Measurements from ENCODE around the gene BOLA3. TPM values are rescaled to one million over a fixed set of nuclear protein-coding genes. Genes with fewer than 3 reads are reported as not detected.

BOLA3 gene
- polyA plus RNA-seq (2013, experiment 1 of 2) = 124 TPM
- 123 TPM for polyA plus RNA-seq (2013, experiment 2 of 2)

GRCh38 chr2:74147727-74148456, at the start of gene BOLA3:
BOLA3 (minus strand) TSS chr2:74147912; CDS start chr2:74147874, 38 bp downstream.
- peak; percentile 94 for DNase-seq
- H3K36me3 ChIP-seq (ENCODE audit: control insufficient read depth, insufficient read depth, low read length) = no peaks in the 10 kb centered on the region
- peak within 1 kb of the TSS; percentile 74 for H3K4ac ChIP-seq (ENCODE audit: low read depth, low read length)
- H4K5ac ChIP-seq (ENCODE audit: low read length) = peak within 1 kb of the TSS; percentile 53
- no peak within 1 kb of the TSS for H2BK15ac ChIP-seq (replicated peaks; ENCODE audit: low read depth)
- H3K4me3 ChIP-seq (ENCODE audit: low read length) = peak within 1 kb of the TSS; percentile 79
- peak within 1 kb of the TSS; percentile 98 for H3K4me2 ChIP-seq (ENCODE audit: low read length)
- peak within 1 kb of the TSS; percentile 69 for H2BK5ac ChIP-seq (ENCODE audit: low read length)
- H3K27me3 ChIP-seq (ENCODE audit: insufficient read depth, low read length, poor library complexity) = no peaks in the 10 kb centered on the region
- H3K79me2 ChIP-seq (ENCODE audit: control insufficient read depth, insufficient read depth, low read length) = peaks cover 5% of the 10 kb centered on the region
- WGBS (ENCODE audit: extremely low coverage, insufficient coverage, low lambda C conversion rate) = no CpG with 5 or more reads among the region's 67 CpGs
- H2AK5ac ChIP-seq (ENCODE audit: low read length) = peak within 1 kb of the TSS; percentile 56
- peak within 1 kb of the TSS; percentile 29 for H3K23ac ChIP-seq (ENCODE audit: low read length)
- peak within 1 kb of the TSS; percentile 95 for H4K8ac ChIP-seq (ENCODE audit: low read depth, low read length)
- H3K79me1 ChIP-seq (ENCODE audit: low read length) = peaks cover 9% of the 10 kb centered on the region
- peak within 1 kb of the TSS; percentile 95 for H3K56ac ChIP-seq (ENCODE audit: low read length)
- H2BK120ac ChIP-seq (ENCODE audit: low read depth, low read length) = no peak within 1 kb of the TSS
- H3K9ac ChIP-seq (ENCODE audit: low read length) = peak within 1 kb of the TSS; percentile 94
- peaks cover 5% of the 10 kb centered on the region for H3K4me1 ChIP-seq (ENCODE audit: control insufficient read depth, low read depth, low read length)
- no peak within 1 kb of the TSS for H3K27ac ChIP-seq (ENCODE audit: low read depth, low read length)
- peak within 1 kb of the TSS; percentile 64 for H3K18ac ChIP-seq (ENCODE audit: low read length)

DNA sequence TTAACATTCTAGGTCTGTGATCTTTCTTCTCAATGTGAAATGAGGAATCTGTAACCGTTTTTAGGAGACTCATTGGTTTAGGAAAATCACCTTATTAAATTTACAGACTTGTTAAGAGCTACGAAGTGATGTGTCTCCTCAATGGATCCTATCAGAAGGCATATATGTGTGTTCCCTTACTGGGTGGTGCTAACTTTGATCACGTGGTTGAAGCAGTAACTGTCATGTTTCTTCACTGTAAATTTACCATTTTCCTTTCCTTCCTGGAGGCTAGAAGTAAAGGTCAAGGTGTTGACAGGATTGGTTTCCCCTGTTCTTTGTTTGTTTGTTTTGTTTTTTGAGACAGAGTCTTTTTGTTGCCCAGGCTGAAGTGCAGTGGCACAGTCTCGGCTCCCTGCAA, 49.3 kb upstream of the BOLA3 start:
- H2BK120ac ChIP-seq (ENCODE audit: low read depth, low read length) = no peak overlapping the region
- peaks cover 2% of the 10 kb centered on the region for H3K4me1 ChIP-seq (ENCODE audit: control insufficient read depth, low read depth, low read length)
- no peak overlapping the region for H2AK5ac ChIP-seq (ENCODE audit: low read length)
- no peaks in the 10 kb centered on the region for H3K36me3 ChIP-seq (ENCODE audit: control insufficient read depth, insufficient read depth, low read length)
- H2BK15ac ChIP-seq (replicated peaks; ENCODE audit: low read depth) = no peak overlapping the region
- no peak overlapping the region for H3K27ac ChIP-seq (ENCODE audit: low read depth, low read length)
- H3K4ac ChIP-seq (ENCODE audit: low read depth, low read length) = no peak overlapping the region
- no peaks in the 10 kb centered on the region for H3K27me3 ChIP-seq (ENCODE audit: insufficient read depth, low read length, poor library complexity)
- no peak overlapping the region for H3K4me3 ChIP-seq (ENCODE audit: low read length)
- no peak overlapping the region for H3K56ac ChIP-seq (ENCODE audit: low read length)
- no peak overlapping the region for H3K18ac ChIP-seq (ENCODE audit: low read length)
- no peak overlapping the region for H4K8ac ChIP-seq (ENCODE audit: low read depth, low read length)
- no peak overlapping the region for H3K23ac ChIP-seq (ENCODE audit: low read length)
- no peak overlapping the region for H3K4me2 ChIP-seq (ENCODE audit: low read length)
- H3K79me1 ChIP-seq (ENCODE audit: low read length) = no peaks in the 10 kb centered on the region
- no peak overlapping the region for H2BK5ac ChIP-seq (ENCODE audit: low read length)
- no peak overlapping the region for H4K5ac ChIP-seq (ENCODE audit: low read length)
- no CpG with 5 or more reads among the region's 4 CpGs for WGBS (ENCODE audit: extremely low coverage, insufficient coverage, low lambda C conversion rate)
- no peak for DNase-seq
- H3K9ac ChIP-seq (ENCODE audit: low read length) = no peak overlapping the region
- peaks cover 31% of the 10 kb centered on the region for H3K79me2 ChIP-seq (ENCODE audit: control insufficient read depth, insufficient read depth, low read length)

DNA sequence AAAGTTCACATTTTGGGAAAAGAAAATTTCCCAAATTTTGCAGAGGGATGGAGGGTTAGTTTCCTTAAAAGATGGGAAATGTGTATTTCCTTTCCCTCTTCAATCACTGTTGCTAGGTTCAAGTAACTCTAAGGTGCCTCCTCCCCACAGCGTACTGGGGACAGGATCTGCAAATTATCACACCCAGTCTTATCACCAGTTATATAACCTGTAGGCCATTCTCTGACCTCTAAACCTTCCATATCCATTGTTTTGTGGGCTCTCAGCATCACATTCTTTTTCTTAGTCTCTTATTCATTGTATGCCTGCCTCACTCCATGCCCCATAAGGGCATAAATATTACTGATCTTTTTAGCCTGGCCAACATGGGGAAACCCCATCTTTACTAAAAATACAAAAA, 47.1 kb upstream of the BOLA3 start:
- no peak overlapping the region for H3K18ac ChIP-seq (ENCODE audit: low read length)
- H3K9ac ChIP-seq (ENCODE audit: low read length) = no peak overlapping the region
- no peak overlapping the region for H3K27ac ChIP-seq (ENCODE audit: low read depth, low read length)
- H3K36me3 ChIP-seq (ENCODE audit: control insufficient read depth, insufficient read depth, low read length) = no peaks in the 10 kb centered on the region
- no peaks in the 10 kb centered on the region for H3K4me1 ChIP-seq (ENCODE audit: control insufficient read depth, low read depth, low read length)
- H4K5ac ChIP-seq (ENCODE audit: low read length) = no peak overlapping the region
- DNase-seq = no peak
- no CpG with 5 or more reads among the region's 1 CpG for WGBS (ENCODE audit: extremely low coverage, insufficient coverage, low lambda C conversion rate)
- H2AK5ac ChIP-seq (ENCODE audit: low read length) = no peak overlapping the region
- H3K79me1 ChIP-seq (ENCODE audit: low read length) = no peaks in the 10 kb centered on the region
- no peak overlapping the region for H2BK120ac ChIP-seq (ENCODE audit: low read depth, low read length)
- H4K8ac ChIP-seq (ENCODE audit: low read depth, low read length) = peak overlapping the region; percentile 31
- H3K27me3 ChIP-seq (ENCODE audit: insufficient read depth, low read length, poor library complexity) = no peaks in the 10 kb centered on the region
- no peak overlapping the region for H2BK15ac ChIP-seq (replicated peaks; ENCODE audit: low read depth)
- H3K79me2 ChIP-seq (ENCODE audit: control insufficient read depth, insufficient read depth, low read length) = peaks cover 13% of the 10 kb centered on the region
- H3K4me2 ChIP-seq (ENCODE audit: low read length) = no peak overlapping the region
- no peak overlapping the region for H3K23ac ChIP-seq (ENCODE audit: low read length)
- no peak overlapping the region for H3K4ac ChIP-seq (ENCODE audit: low read depth, low read length)
- no peak overlapping the region for H3K56ac ChIP-seq (ENCODE audit: low read length)
- H2BK5ac ChIP-seq (ENCODE audit: low read length) = no peak overlapping the region
- H3K4me3 ChIP-seq (ENCODE audit: low read length) = no peak overlapping the region

GRCh38 chr2:74191596-74192380, 44.1 kb upstream of the BOLA3 start:
- H2BK5ac ChIP-seq (ENCODE audit: low read length) = no peak overlapping the region
- no peaks in the 10 kb centered on the region for H3K79me1 ChIP-seq (ENCODE audit: low read length)
- no peak overlapping the region for H2AK5ac ChIP-seq (ENCODE audit: low read length)
- H4K5ac ChIP-seq (ENCODE audit: low read length) = no peak overlapping the region
- no peak for DNase-seq
- H3K18ac ChIP-seq (ENCODE audit: low read length) = peak overlapping the region; percentile 18
- H3K79me2 ChIP-seq (ENCODE audit: control insufficient read depth, insufficient read depth, low read length) = no peaks in the 10 kb centered on the region
- H4K8ac ChIP-seq (ENCODE audit: low read depth, low read length) = no peak overlapping the region
- H3K27me3 ChIP-seq (ENCODE audit: insufficient read depth, low read length, poor library complexity) = no peaks in the 10 kb centered on the region
- H2BK15ac ChIP-seq (replicated peaks; ENCODE audit: low read depth) = no peak overlapping the region
- no peak overlapping the region for H3K9ac ChIP-seq (ENCODE audit: low read length)
- peaks cover 2% of the 10 kb centered on the region for H3K4me1 ChIP-seq (ENCODE audit: control insufficient read depth, low read depth, low read length)
- peak overlapping the region; percentile 10 for H3K56ac ChIP-seq (ENCODE audit: low read length)
- no peak overlapping the region for H3K27ac ChIP-seq (ENCODE audit: low read depth, low read length)
- H3K23ac ChIP-seq (ENCODE audit: low read length) = no peak overlapping the region
- no peak overlapping the region for H3K4me3 ChIP-seq (ENCODE audit: low read length)
- no CpG with 5 or more reads among the region's 6 CpGs for WGBS (ENCODE audit: extremely low coverage, insufficient coverage, low lambda C conversion rate)
- H3K4ac ChIP-seq (ENCODE audit: low read depth, low read length) = peak overlapping the region; percentile 20
- H3K4me2 ChIP-seq (ENCODE audit: low read length) = no peak overlapping the region
- H3K36me3 ChIP-seq (ENCODE audit: control insufficient read depth, insufficient read depth, low read length) = no peaks in the 10 kb centered on the region
- no peak overlapping the region for H2BK120ac ChIP-seq (ENCODE audit: low read depth, low read length)

DNA sequence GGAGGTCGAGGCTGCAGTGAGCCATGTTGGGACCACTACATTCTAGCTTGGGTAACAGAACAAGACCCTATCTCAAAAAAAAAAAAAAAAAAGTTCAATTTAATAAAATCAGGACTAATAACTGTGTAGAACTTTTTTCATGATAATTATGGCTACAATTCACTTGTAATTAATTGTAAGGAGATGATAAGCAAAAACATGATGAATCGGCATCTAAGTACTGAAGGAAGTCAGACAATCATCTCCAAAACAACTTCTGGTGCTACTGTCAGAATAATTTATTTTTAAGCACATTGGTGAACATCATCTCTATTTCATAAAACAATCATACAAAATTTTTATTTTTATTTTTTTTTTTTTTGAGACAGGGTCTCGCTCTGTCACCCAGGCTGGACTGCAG, 41.0 kb upstream of the BOLA3 start:
- Histone ChIP-seq H3K4me3 (ENCODE audit: low read length) (no peak overlapping the region), H3K18ac (ENCODE audit: low read length) (no peak overlapping the region), H3K79me2 (ENCODE audit: control insufficient read depth, insufficient read depth, low read length) (no peaks in the 10 kb centered on the region), H3K27ac (ENCODE audit: low read depth, low read length) (no peak overlapping the region), H3K9ac (ENCODE audit: low read length) (no peak overlapping the region), H4K5ac (ENCODE audit: low read length) (no peak overlapping the region), H3K23ac (ENCODE audit: low read length) (no peak overlapping the region), H3K4ac (ENCODE audit: low read depth, low read length) (no peak overlapping the region), H3K56ac (ENCODE audit: low read length) (no peak overlapping the region), H3K36me3 (ENCODE audit: control insufficient read depth, insufficient read depth, low read length) (no peaks in the 10 kb centered on the region), H2BK15ac (replicated peaks; ENCODE audit: low read depth) (no peak overlapping the region), H2AK5ac (ENCODE audit: low read length) (no peak overlapping the region), H3K4me1 (ENCODE audit: control insufficient read depth, low read depth, low read length) (peaks cover 2% of the 10 kb centered on the region), H3K79me1 (ENCODE audit: low read length) (no peaks in the 10 kb centered on the region), H2BK120ac (ENCODE audit: low read depth, low read length) (no peak overlapping the region), H3K27me3 (ENCODE audit: insufficient read depth, low read length, poor library complexity) (no peaks in the 10 kb centered on the region), H3K4me2 (ENCODE audit: low read length) (no peak overlapping the region), H2BK5ac (ENCODE audit: low read length) (no peak overlapping the region), H4K8ac (ENCODE audit: low read depth, low read length) (no peak overlapping the region)
- no peak for DNase-seq
- WGBS (ENCODE audit: extremely low coverage, insufficient coverage, low lambda C conversion rate) = no CpG with 5 or more reads among the region's 3 CpGs
